ENCODE measurements around the gene SELP. TPM values are rescaled to one million over a fixed set of nuclear protein-coding genes. Genes with fewer than 3 reads are reported as not detected.

Gene SELP
- total RNA-seq, 1 donor = 7.0 TPM

DNA sequence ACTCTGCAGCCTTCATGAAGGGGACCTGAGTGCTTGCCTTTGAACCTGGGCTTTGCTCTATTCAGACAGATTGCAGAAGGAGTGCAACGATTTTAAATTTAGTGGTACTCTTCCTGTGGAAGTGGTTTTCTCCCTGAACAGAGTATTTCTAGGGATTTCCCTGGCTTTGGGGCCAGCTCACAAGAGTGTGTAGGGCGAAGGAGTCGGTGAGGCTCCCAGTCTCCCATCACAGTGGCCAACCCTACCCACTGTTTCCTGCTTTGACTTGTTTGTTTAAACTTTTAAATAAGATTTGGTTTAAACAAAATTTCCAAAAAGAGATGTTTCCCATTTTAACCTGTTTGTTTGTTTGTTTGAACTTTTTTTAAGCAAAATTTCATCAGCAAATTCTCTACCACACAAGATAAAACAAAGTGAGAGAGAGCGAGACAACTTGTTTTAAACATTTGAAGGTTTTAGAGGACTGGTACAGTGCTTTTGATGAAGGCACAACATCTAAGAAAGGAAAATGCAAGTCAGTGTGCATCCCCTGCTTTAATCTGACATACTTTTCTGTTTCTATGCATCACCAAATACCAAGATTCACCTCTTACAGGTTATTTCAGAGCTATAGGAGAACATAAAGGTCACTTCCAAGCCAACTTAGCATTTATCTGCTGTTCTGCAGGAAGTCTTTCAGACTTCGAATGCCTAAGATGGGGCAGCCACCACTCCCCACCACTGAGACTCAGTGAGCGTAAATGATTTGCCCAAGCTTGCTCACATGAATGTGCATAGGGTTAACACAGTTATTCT lies 6.6 kb downstream of the SELP start:
- DNase-seq (ENCODE audit: low read depth in 2 of 3, low spot score in 2 of 3) = no peak

DNA sequence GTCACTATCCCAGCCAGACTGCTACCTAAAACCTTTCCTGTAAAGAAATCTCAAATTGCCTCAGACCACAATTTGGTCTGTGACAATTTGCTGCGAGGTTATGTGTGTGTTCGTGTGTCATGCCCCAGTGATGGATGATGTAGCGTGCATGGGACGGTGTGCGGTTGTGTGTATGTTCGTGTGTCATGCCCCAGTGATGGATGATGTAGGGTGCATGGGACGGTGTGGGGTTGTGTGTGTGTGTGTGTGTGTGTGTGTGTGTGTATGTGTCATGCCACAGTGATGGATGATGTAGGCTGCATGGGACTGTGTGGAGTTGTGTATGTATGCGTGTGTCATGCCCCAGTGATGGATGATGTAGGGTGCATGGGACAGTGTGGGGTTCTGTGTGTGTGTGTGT lies 9.4 kb downstream of the SELP start:
- no peak for DNase-seq (ENCODE audit: low read depth in 2 of 3, low spot score in 2 of 3)

DNA sequence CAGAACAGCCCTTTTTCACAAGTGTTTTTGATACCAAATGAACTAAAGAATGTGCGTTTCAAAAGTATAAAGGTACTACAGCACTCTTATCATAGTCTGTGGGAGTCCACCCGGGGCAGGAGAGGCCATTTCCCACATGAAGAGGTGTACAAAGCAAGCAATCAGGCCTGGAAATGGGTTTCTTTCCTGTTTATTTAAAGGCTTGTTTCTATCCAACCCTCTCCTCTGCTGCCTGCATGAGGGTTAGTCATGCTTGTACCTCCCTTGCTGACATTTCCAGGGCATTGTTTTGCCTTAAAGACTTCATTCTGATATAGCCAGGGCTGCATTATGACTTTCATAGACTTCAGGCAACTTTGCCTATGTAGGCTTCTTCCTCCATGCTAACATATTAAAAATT lies 11.6 kb downstream of the SELP start:
- no peak for DNase-seq (ENCODE audit: low read depth in 2 of 3, low spot score in 2 of 3)

DNA sequence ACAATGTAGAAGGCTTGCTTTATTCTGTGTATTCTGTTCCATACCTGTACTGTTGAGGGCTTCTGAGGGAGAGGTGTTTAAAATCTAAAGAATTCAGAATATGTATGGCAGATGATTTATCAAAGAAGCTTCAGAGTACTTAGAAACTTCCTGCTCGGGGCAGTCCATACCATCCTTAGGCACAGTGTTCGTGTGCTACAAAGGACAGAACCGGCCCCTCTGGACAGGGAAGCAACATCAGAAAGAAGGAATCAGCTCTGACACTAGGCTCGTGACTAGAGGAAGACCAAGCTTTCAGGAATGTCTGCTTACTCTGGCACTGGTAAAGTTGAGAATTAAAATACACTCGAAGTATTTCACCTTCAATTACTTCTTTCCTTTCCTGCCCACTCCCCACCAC lies 14.1 kb downstream of the SELP start:
- no peak for DNase-seq (ENCODE audit: low read depth in 2 of 3, low spot score in 2 of 3)

DNA sequence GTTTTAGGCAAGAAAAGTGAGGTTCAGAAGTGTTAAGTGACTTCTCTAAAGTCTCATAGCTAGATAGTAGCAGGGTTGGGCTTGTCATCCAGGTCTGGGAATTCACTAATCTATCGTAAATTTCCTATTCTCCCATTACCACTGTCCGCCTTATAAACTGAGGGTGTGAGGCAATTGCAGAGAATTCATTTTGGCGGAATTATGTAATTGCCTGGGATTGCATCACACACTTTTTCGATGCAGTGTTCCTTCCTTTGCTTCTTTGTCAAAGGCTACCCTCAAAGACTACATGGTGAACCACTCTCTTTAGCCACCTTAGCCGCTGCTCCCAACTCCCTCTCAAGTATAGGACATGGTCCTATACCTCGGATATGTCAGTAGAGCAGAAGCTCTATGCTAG lies 19.1 kb downstream of the SELP start:
- DNase-seq (ENCODE audit: low read depth in 2 of 3, low spot score in 2 of 3) = no peak

DNA sequence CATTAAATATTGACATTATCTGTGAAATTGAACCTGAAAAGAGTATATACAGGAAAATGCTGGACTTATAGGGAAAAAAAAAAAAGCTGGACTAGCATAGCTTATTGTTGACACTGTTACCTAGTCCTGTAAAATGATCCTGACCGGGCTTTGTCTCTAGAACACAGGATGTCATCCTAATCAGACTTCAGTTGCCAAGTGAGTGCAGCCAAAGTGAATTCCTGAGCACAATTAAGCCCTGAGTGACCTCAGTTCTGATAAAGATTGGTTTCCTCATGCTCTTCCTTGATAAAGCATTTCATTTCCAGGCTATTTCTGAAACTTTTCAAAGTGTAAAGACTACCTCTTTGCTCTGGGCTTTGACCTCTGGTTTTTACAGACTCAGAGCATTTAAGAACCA lies 19.8 kb downstream of the SELP start:
- DNase-seq (ENCODE audit: low read depth in 2 of 3, low spot score in 2 of 3) = no peak

DNA sequence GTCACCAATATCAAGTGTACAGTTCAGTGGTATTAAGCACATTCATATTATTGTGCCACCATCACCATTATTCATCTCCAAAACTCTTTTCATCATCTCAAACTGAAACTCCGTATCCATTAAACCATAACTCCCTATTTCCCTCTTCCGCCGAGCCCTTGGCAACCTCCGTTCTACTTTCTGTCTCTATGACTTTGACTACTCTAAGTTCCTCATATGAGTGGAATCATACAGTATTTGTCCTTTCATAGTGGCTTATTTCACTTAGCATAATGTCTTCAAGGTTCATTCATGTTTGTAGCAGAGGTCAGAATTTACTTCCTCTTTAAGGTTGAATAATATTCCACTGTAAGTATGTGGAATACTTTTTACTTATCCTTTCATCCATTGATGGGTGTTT lies 21.7 kb downstream of the SELP start:
- no peak for DNase-seq (ENCODE audit: low read depth in 2 of 3, low spot score in 2 of 3)

DNA sequence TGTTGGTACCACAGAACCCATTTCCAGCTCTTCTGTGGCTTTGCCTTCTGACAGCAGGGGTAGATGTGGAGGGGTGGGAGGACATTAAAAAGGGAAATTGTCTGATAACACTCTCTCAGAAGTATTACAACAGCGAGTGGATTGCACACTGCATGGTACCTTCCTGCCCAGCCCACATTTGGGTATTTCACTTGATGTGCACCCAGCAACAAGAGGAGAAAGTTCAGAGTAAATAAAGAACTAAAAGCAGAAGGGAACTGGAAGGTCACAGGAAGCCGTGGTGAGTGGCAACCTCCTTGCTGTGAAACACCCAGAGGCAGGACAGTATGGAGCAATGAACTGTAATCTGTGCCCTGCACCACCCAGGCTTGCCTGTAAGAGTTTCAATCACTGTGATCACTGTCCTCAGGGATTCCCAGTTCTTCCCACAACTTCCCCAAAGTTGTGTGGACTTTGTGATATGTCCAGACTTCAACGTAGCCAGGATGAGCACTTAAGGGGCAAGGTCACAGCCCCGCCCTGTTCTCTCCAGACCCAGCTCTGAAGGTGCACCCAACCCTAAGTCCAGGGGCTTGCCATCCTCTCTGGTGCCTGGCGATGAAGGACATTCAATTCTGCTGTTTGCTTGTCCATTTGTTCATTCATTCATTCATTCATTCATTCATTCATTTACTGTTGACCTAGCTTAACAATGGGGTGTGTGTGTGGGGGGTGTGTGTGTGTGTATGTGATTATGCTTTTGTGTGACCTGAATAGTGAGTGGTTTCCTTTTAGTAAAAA lies 25.0 kb downstream of the SELP start:
- DNase-seq (ENCODE audit: low read depth in 2 of 3, low spot score in 2 of 3) = peak in 2 of 3 donors; percentile 76 to 94

DNA sequence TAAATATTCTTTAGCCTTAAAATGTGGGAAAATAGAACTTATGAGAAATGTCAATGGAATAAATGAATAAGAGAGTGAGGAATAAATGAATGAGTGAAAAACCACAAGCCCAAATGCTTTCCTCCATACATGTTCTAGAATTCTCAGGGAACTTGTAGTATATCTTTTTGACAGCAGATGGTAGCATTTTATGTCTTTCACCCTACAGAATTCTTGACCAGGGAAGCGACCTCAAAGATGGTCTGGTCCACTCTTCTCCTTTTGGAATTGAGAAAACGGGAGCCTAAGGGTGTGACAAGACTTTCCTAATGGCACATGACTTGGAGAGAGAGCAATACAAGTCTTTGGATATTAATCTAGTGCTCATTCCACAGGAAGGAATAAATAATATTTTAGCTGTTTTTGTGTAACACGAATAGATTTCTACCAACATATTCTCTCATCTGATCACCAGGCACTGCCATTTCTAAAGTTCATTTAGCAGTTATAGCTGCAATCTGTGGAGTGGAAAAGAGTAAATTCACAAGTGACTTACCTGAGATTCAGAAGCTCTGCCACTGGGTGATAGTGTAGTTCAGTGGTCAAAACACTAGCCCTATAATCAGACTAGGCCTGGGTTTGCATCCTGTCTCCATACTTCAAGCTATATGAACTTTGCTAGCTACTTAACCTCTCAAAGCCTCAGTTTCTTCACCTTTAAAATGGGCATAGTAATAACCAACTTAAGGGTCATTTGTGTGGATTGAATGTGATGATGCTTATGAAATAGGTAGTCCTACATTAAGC lies 28.6 kb downstream of the SELP start:
- DNase-seq (ENCODE audit: low read depth in 2 of 3, low spot score in 2 of 3) = peak in 2 of 3 donors; percentile 40 to 55

DNA sequence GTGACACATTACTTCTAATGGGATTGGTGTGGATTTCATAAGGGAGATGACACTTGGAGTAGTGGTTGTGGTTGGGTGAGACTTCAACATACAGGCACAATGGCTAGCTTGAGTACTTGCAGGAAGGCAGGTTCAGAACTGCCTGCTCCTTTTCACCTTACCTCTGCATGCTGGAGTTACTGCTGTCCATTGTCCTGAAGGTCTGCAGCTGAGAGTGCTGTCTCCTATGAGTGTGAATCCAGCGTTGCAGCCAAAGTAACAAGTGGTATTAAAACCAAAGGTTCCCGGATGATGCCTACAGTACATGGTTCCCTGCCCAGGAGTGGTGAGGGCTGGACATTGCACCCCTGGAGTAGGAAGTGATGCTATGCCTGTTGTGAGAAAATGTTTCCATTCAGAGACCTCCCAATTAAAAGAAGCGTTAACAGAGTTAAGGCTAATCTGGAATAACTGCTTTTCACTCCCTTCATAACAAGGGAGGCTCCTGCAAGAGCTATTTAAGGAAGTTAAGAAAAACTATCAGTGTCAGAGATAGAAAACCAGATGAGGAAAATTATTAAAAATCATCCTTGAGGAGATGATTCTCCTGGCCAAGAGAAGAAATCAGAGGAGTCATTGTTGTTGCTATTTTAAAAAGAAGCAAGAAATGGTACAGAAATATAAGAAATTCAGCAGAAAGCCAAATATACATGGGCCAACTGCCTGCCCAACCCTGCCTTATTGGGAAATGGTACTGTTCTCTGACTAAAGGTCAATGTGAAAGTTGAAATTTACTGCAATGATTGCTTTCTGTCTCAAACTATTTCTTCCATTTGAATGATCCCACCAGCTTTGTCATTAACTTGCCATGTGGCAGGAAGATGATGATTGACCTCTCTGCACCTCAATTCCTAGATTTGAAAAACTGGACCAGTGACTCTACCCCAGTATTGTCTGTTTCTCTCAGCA lies 33.9 kb downstream of the SELP start:
- peak in 1 of 3 donors; percentile 39 for DNase-seq (ENCODE audit: low read depth in 2 of 3, low spot score in 2 of 3)

DNA sequence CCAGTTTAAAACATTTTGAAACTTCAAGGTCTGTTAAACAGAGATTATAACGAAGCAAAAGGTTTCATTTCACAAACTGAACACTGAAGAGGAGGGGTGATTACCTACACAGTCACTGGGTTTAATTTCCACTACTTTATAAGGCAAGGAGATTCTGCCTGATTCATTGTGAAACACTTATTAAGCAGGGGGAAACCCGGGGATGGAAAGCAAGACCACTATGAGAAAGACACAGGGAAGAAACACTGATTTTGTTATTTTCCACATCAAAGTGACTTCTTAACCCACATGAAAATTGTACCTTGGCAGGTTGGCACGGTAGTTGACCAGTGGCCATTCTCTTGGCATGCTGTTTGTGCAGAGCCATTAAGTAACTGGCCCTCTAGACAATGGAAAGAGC lies 35.5 kb downstream of the SELP start:
- DNase-seq (ENCODE audit: low read depth in 2 of 3, low spot score in 2 of 3) = no peak

DNA sequence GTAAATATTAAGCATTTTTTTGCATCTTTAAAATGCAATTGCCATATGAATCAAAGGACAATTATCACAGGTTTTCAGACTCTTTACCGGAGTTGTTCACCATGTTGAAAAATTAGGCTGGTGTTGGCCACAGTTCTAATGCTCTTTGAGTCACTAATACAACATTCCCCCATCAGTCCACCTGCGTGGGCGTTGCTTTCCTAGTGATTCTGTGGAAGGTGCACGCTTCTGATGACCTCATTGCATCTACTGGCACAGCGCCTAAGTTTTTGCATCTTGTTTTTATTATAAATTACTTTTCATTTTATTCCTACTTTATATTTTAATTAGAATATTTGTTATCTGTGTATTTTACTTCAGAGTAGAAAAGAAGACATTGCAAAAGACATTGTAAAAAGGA lies 39.0 kb downstream of the SELP start:
- no peak for DNase-seq (ENCODE audit: low read depth in 2 of 3, low spot score in 2 of 3)

DNA sequence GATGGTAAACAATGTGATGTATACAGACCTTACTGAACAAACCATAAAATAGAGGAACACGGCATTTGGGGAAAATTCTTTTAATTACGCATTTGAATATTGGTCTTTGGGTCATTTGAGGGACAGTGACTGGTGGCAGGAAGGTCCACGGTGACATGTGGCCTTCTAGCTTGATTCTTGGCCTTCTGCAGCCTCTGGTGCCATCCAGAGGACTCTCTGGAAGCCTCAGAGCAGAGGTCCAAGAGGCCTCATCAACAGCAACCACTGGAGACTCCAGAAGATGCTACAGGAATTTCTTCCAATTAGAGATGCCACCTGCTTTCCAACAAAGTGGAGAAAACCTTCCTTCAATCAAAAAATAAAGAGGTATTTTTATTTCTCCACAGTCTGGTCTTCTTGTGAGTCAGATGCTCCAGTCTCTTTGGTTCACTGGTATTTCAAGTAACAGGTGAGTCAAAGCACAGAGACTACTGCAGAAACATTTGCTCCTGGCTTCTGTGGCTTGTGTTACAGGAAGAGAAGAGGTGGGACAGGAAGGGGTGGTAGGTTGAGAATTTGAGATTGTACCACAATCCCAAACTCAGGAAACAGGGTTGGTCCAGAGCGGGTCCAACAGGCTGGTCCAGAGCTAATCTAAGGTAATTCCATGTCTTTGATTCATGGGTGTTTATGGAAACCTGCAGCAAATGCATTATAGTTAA lies 41.0 kb downstream of the SELP start:
- DNase-seq (ENCODE audit: low read depth in 2 of 3, low spot score in 2 of 3) = no peak

DNA sequence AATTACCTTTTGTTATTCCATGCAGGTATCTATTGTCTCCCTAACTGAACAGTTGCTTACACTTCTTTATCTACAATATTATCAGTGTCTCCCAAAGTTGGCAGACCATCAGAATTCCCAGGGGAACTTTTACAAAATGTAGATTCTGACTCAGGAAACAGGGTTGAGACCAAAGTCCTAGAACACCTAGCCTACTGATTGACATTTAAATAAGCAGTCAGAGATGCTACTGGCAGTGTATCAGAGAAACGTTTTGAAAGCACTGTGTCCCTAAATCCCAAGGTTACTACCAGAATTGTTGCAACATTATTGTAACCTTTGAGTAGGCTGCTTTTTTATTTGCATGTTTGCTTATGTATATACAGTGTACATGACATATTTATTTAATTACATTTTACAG lies 41.8 kb downstream of the SELP start:
- no peak for DNase-seq (ENCODE audit: low read depth in 2 of 3, low spot score in 2 of 3)

DNA sequence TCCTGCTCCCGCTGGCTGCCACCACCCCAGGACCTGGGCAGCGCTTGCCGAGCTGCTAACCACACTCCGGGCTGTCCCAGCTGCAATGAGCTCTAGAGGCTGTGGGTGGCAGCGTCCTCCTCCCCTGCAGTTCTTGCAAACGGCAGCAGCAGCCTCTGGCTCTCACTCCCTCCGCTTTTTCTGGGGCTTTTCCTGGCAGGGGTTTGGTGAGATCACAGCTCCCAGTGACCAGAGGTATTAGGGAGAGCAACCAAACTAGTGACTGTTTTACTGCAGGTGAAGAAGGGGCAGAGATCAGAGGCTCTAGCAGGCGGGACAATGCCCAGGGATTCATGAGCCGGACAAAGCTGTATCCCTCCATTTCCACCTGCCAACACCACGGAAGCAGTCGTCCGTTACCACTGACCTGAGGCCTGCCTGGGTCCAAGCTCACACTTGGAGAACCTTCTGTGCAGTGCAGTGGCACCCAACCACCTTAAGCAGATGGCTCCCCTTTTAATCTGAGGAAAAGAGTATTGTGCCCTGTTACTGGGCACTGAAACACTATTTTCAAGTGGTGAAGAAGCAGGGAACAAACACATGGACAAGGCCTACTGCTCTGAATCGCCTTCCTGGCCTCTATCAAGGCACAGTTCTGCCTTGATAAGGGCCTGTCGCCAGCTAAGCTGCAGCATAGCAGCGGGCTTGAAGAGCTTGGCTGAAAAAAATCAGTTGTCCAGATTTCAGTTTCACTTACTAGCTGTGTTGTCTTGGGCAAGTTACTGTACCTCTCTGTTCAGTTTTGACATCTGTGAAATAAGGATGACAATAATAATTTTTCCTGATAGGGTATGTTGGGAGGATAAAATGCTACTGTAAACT lies 43.3 kb downstream of the SELP start, which contains the start of gene F5:
Gene F5, minus strand, starts transcription at position 87 of the 861 bp plus-strand sequence. CDS start 95 bp downstream, outside the sequence.
- peak; percentile 40 to 83 (median 62) for DNase-seq (ENCODE audit: low read depth in 2 of 3, low spot score in 2 of 3)

DNA sequence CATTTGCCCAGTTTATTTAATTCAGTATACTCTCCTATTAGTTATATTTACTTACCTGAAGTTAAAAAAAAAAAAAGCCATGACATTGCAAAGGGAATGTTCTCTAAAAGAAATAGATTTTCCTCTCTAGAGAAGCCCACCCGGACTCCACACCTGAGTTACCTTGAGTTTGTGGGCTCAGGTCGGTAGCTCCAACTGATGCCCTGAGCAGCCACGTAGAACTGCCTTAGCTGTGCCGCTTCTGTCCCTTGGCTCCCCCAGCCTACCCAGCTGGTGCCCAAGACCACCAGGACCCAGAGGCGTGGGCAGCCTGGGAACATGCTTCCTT lies 43.9 kb downstream of the SELP start:
- no peak for DNase-seq (ENCODE audit: low read depth in 2 of 3, low spot score in 2 of 3)

DNA sequence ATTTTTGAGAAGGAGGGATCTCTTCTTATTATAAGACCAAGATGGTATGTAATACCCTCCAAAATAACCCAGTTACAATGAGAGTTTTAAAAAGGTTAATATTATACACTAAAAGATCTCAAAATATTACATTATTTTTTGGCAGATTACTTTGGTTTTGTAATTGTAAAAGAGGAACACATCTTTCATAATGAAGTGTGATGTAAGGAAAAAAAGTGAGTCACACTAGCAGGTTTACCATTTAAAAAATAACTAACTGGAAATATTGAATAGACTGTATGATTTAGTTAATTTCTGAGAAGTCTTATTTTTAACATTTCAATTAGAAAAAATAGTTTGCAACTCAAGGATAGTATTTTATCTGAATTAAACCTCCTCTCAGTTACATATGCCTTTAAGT lies 44.7 kb downstream of the SELP start:
- no peak for DNase-seq (ENCODE audit: low read depth in 2 of 3, low spot score in 2 of 3)

DNA sequence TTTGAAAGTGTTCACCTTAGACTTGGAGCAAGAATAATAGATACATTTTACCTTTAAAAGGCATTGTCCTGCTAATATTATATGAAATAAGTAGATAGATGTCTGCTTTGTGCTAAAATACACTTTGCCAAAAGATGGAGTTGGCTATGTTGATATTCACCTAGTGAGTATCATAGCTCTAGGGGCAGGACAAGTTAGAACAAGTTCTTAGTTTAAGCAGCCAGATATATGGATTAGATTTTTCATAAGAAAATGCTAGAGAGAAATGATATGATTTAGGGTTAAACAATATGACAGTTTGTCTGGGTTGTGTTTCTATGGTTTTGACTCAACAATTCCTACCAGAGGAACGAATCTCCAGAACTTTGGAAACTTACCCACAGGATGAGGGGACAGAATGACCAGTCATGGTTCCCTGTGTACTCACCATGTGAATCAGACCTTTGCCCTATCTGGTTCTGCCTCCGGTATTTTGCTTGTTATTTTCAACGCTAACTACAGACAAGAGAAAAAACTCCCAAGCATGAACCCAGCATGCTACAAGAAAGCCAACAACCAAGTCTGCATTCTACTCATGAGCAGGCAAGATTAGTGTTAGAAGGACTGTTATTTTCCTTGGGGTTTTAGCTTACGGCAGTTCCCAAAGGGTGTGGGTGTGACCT lies 45.3 kb downstream of the SELP start:
- no peak for DNase-seq (ENCODE audit: low read depth in 2 of 3, low spot score in 2 of 3)

Measured in hematopoietic multipotent progenitor cell (in vitro differentiated cells).